ENCODE measurements around the gene NEB.
A peak's percentile ranks its signal among the peaks of the same experiment; 100 is the strongest.

NEB gene, protein sequence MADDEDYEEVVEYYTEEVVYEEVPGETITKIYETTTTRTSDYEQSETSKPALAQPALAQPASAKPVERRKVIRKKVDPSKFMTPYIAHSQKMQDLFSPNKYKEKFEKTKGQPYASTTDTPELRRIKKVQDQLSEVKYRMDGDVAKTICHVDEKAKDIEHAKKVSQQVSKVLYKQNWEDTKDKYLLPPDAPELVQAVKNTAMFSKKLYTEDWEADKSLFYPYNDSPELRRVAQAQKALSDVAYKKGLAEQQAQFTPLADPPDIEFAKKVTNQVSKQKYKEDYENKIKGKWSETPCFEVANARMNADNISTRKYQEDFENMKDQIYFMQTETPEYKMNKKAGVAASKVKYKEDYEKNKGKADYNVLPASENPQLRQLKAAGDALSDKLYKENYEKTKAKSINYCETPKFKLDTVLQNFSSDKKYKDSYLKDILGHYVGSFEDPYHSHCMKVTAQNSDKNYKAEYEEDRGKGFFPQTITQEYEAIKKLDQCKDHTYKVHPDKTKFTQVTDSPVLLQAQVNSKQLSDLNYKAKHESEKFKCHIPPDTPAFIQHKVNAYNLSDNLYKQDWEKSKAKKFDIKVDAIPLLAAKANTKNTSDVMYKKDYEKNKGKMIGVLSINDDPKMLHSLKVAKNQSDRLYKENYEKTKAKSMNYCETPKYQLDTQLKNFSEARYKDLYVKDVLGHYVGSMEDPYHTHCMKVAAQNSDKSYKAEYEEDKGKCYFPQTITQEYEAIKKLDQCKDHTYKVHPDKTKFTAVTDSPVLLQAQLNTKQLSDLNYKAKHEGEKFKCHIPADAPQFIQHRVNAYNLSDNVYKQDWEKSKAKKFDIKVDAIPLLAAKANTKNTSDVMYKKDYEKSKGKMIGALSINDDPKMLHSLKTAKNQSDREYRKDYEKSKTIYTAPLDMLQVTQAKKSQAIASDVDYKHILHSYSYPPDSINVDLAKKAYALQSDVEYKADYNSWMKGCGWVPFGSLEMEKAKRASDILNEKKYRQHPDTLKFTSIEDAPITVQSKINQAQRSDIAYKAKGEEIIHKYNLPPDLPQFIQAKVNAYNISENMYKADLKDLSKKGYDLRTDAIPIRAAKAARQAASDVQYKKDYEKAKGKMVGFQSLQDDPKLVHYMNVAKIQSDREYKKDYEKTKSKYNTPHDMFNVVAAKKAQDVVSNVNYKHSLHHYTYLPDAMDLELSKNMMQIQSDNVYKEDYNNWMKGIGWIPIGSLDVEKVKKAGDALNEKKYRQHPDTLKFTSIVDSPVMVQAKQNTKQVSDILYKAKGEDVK (N-terminal part only)

DNA sequence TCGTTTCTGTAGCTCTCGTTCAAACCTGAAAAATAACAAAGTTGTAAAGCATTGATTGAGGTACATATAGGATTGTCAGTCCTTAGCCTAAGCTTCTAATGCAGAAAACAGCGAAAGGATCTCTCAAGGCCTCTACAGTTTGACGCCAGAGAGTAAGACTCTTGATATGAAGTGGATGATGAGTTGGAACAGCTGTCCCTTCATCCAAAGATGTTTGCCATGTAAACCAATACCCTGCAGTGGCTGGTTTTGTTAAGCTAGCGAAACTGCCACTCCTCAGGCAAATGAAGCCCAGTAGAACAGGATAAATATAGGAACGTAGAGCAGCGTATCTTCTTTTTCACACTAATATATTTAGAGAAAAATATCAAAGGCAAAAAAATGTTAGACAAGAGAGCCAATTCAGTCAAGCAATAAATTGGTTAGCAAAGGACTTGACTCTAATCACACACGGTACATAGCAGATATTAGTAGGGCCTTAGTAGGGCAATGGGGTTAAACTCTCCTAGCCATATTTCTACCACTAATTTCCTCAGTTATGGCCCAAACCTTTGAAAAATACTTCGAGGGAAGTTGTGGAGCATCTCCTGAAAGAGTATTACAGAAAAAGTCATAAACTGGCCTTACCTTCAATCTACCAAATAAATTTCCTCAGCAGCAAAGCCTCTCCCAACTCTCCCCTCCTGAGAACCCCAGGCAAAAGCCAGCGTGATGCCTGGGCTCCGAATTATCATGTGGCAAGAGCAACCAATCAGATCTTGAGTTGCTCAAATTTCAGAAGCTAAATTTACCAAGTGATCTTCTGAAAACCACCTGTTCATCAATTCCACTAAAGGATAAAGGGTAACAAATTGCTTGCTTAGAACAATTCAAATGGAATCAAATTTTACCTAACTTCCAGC lies at the start of gene NEB:
Gene NEB (minus strand): TSS at position 706 of the 902 bp plus-strand sequence. CDS start 1,320 bp downstream, outside the sequence.
- no peak for DNase-seq

DNA sequence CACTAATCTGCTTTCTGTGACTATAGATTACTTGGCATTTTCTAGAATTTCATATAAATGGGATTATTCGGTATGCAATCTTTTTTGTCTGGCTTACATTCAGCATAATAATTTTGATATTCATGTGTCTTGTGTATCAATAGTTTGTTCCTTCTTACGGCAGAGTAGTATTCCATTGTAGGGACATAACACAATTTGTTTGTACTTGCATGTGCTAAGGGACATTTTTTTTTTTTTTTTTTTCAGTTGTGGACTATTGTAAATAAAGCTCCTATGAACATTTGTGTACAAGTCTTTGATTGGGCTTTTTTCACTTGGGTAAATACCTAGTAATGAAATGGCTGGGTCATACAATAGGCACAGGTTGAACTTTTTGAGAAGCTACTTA lies 48.9 kb upstream of the NEB start:
- DNase-seq = no peak

DNA sequence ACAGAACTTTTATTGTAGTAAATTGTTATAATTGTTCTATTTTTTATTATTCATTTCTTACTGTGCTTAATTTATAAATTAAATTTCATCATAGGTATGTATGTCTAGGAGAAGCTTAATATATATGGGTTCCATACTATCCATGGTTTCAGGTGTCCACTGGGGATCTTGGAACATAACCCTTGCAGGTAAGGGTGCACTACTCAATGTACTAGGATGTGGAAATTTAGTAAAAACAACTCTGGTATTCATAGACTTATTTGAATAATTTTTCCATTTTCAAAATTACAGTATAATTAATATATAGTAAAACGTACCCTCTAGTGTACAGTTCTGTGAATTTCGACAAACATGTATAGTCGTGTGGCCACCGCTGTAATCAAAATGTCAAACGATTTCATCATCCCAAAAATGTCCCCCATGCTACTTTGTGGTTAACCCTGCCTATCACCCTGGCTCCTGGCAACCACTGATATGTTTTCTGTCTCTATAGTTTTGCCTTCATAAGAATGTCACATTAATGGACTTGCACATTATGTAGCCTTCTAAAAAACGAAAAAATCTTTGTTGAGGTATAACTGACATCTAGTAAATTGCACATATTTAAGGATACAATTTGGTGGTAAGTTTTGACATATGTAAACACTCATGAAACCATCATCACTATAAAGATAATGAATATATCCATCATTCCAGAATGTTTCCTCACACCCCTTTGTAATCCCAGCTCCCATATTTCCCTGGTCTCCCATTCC lies 48.3 kb upstream of the NEB start:
- peak; percentile 23 for DNase-seq

DNA sequence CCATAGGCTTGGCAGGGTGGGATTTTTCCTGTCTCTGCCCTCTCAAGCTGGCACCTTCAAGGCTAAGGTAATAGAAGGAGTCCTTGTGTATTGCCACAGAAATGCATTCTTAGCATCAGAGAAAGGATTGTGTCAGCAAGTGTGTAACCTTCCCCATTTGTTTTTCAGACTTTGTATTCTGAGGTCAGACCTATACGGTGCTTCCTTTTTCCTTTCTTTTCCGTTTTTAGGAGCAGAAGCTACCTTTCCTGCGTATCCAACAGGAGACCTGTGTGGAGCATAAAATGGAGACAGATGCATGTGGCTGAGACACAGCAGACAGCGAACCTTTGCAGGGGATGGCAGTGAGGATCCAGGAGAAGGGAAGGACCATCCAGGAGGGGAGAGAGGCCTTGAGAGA lies 47.4 kb upstream of the NEB start:
- DNase-seq = no peak

DNA sequence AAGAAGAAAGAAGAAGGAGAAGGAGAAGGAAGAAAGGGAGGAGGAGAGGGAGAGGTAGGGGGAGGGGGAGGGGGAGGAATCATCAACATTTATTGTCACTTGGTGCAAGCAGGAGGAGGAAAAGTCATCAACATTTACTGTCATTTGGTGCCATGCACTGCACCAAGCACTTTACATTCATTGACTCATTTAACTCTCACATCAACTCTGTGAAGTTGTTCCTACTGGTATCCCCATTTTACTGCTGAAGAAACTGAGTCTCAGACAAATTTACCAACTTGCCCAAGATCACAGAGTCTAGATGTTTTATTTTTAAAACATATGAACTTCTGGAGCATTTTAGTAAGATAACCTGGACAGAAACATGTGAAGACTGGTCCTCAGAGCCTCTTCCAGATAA lies 46.7 kb upstream of the NEB start:
- DNase-seq = no peak

DNA sequence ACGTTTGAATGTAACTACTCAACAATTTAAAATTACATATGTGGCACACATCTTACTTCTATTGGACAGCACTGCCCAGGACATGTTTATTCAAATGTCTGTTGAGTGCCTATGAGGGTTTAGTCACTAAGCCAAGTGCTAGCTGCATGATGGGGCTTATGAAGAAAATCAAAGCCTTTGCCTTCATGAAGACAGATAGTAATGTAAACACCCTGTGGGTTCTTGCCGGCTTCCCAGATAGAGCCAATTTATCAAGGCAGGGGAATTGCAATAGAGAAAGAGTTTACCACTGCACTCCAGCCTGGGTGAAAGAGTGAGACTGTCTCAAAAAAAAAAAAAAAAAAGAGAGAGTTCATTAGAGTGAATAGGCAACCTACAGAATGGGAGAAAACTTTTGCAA lies 43.7 kb upstream of the NEB start:
- no peak for DNase-seq

DNA sequence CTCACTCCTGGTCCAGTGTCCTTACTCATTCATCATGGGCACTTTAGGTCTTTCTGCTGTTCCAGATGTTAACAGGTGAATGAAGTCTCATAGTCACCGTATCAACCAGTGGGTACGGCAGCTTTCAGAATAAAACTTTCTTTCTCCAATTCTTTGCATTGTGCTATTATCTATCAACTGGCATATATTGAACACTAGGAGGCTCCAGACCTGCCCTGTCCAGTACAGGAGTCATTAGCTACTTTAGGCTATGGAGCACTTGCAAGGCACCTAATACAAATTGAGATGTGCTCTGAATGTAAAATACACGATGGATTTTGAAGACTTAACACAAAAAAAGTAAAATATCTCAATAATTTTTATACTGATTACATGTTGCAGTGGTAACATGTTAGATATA lies 43.2 kb upstream of the NEB start:
- no peak for DNase-seq

DNA sequence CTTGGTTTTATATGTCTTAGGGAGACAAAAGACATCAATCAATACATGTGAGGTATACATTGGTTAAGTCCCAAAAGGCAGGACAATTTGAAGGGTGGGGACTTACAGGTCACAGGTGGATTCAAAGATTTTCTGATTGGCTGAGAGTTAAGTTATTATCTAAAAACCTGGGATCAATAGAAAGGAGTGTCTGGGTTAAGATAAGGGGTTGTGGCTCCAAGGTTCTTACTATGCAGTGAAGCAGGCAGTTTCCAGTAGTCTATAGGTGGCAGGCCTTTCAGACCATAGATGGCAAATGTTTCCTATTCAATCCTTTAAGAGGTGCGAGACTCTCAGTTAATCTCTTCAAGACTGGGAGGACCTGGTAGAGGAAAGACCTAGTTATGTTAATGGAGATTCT lies 42.1 kb upstream of the NEB start:
- DNase-seq = no peak

DNA sequence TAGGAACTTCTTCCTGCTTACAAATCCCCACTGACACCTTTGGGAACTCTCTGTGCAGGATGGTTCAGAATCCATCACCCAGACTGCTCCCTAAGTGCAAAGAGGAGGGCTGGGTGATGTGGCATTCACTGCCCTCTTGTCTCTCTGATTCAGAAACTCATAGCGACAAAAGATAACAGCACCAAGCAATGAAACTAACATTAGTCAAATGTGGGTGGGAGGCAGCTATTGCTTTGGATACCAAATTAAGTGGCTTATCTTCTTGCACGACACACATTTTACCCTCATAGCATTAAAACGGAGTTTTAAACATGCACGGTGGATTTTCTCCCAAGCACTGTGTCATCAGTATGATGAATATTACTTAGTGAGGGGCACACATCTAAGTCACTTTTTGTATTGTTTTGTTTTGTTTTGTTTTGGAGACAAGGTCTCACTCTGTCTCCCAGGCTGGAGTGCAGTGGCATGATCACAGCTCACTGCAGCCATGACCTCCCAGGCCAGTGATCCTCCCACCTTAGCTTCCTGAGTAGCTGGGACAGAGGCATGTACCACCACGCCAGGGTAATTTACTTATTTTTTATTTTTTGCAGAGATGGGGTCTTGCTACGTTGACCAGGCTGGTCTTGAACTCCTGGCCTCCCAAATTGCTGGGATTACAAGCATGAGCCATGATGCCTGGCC lies 40.9 kb upstream of the NEB start:
- no peak for DNase-seq

DNA sequence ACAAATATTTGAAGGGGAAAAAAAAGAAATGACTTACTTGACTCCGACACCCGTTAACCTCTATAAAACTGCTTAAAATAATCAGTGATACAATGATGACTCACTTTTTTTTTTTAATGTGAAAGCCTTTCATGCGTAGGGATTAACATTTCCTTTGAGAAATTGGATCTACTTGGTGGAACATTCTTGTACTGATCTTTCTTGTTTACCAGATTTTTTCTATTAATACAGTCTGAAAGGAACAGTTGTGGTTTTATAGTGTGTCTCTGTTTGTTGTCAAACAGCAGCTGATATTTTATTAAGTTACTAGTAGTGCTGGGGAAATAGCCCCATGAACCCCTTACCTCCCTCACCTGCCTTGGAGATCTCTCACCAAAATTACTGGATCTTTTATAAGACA lies 40.2 kb upstream of the NEB start:
- DNase-seq = peak; percentile 68

DNA sequence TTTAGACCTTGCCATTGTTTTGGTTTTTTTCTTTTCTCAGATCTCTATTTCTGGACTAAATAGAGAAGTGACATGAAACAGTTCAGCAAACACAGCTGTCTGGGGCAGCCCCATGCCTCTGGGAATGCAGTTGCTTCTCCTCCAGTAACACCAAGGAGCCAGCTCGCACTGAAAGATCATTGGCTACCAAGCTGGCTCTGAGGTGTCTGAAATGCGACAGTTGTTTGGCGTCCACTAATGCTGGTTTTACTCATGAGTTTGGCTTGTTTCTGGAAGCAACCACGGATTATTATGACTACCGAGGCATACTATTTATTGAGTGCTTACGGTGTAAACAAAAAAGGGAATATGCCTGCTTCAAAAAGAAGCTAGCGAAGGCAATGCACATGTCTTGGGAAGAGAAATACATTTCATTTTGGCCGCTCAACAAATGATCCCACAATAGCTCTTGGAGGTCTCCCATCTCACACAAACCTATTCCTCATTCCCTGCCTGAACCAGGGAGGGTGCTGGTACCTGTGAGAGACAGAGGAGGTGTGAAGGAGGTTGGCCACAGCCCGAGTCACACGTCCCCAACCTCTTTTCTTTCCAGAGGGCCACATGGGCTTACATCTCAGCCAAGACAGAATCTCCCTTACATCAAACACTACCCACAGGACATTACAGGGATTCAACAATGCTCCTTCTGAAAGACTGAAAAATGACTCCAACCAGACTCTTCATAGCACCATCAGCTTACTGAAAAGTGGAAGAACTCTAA lies 37.5 kb upstream of the NEB start:
- peak; percentile 15 for DNase-seq

DNA sequence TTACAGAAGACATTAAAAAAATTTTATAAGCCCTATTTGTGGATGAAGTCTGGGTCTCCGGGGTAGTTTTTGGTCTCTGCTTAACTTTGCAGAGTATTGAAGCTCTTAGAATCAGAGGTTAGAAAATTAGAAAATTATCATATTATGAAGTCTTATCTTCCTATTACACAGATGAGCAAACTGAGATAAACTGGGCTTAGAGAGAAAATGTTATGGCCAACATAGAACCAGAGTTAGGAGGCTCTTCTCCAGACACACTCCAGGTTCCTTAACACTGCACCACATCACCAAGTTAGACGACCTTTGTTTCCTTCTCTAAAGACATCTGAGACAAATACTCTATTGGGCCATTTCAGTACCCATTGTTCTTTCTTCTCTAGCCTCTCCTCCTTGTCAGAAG lies 36.7 kb upstream of the NEB start:
- DNase-seq = no peak

DNA sequence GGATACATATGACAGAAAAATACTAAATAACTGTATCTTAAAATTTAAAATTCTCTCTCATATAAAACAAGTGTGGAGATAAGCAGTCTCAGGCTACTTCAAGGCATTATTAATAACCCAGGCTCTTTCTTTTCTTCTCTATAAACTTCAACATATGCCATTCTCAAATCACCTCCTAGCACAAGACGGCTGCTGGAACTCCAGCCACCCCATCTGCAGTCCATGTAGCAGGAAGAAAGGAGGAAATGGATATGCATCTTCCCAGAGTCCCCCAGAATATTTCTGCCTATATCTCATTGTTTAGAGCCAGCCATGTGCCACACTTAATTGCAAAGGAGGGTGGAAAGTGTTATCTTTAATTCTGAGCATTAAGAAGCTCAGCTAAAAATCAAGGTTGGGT lies 35.3 kb upstream of the NEB start:
- DNase-seq = no peak

DNA sequence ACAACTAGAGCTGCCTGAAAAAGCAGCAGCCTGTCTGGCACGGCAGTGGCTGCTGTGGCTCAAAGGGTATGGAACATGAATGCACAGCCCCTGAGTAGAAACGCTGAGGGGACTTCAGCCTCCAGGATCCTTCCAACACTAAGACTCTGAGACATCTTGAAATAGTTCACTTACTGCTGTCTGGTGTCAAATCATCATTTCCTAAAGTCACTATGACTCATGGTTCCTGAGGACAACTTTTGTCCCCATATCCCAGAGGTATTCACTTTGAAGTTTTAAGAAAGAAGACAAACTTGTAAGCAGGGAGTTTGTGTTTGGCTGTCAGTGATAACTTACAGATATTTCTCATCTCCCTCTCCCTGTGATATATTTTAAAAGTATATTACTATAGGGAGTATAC lies 33.3 kb upstream of the NEB start:
- DNase-seq = peak; percentile 25

DNA sequence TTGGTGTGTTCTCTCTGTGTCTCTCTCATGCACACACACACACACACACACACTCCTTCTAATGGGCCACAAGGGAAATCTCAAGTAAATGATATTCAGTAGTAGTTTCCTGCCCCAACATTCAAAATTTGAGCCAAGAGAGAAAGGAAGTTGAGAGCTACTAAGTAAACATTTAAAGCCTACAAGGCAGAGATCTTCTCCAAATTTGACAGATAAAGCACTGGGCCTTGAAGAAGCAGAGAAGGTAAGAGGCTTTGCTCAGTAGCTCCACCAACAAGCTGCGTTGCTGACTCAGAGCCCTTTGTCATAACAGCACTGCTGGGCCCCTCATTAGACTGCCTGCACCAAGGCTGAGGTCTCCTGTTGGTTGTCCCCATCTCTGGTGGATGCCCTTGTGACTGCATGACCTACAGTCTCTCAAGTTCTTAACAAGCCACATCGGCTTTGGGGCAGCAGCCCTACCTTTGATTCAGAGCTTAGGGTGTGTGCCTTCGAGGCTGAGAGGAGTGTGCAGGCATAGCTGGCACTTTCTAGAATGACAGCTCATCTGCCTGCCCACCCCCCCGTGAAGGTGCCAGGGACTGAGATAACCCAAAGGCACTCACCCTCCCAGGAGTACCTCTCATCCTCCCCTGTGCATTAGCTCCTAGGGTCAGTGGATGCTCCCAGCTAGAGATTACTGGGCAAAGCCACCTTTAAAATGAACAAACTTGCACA lies 32.3 kb upstream of the NEB start:
- DNase-seq = peak; percentile 18

DNA sequence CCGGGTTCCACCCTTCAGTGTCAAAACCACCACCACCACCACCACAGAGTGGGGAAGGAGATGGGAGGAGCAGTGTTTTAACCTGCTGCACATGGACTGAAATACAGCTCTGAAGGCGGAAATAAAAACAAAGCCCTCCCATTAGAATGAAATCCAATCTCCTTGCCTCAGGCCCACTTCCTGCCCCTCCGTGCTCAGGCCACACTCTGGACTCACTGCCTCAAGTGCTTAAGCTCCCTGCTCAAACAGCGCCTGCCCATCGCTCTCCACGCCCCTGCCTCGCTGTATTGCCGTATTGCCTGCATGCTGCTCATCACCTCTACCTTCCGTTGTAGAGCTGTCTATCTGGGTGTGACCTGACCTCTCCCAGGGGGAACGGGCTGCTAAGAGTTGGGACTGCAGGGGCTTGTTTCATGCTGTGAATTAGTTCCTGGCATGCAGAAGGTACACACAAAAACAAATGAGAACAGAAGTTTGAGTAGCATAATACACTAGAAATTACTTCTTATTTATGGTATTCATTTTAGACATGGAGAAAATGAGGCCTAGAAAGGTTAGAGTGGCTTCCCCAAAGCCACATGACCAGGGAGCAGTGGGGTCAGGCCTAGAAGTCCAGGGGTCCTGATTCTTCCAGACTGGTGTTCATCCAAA lies 31.6 kb upstream of the NEB start:
- DNase-seq = no peak

DNA sequence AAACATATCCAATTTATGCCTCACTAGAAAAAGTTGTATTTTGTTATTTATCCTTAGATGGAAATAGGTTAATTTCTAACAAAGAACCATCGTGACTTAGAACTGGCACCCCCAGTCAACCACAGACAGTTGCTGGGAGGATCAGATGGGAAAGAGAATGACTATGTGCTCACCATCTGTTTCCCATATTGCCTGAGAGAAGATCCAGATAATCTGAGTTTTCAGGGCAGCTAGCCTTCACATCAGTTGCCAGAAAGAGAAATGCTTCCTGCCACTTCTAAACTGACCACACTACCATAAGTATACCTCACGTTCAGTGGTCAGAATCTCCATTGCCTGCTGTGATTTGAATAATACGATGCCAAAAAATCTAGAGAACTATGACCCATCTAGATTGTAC lies 28.4 kb upstream of the NEB start:
- DNase-seq = no peak

DNA sequence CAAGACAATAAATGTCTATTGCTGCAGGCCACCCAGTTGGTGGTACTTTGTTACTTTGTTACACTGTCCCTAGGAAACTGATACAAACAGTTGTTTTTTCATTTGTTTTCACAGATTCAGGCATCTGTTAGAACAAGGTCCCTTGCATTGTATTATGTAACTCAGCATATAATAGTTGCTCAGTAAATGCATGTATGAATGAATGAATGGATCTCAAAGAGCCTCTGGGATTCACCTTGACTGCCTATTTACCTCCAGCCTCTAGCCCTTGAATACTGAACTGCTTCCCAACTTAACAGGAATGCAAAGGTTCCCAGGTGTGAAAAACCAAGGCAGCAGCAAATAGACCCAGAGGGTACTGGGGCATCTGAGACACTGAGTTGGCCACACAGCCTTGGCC lies 27.4 kb upstream of the NEB start:
- DNase-seq = no peak

DNA sequence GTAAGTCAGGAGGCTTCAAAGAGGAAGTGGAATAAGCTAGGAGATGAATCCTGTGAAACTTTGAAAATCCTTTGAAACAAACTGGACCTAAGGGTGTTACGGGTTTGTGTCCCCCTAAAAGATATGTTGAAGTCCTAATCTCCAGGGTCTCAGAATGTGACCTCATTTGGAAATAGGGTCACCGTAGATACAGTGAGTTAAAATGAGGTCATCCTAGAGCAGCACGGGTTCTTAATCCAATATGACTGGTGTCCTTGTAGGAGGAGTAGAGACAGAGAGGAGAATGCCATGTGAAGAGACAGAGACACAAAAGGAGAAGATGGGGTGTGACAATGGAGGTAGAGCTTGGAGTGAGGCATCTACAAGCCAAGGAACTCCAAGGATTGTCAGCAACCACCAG lies 26.9 kb upstream of the NEB start:
- no peak for DNase-seq

All from fibroblast of skin of right biceps (primary cell).